HepG2 (cell line): Measurements from ENCODE around the gene DSTN. TPM values are rescaled to one million over a fixed set of nuclear protein-coding genes. Genes with fewer than 3 reads are reported as not detected.
A peak's percentile ranks its signal among the peaks of the same experiment; 100 is the strongest.

Experiments
- KLF16 ChIP-seq, 2 experiments: sonication (generic) in 1 of 2; formaldehyde crosslinking in 1 of 2; IDR thresholded peaks; 2 replicates each; pipeline versions ENCODE4 v1.6.1 to v1.8.0; 2016 to 2023; ENCODE audit warnings: missing genetic modification reagents in 2 of 2, missing compliant biosample characterization in 1 of 2
- MEIS1 ChIP-seq: sonication (generic); formaldehyde crosslinking; IDR thresholded peaks from 2 replicates; pipeline ENCODE4 v1.9.0; 2021; ENCODE audit warnings: mild to moderate bottlenecking, missing genetic modification reagents, moderate library complexity, borderline replicate concordance
- PAF1 ChIP-seq: IDR thresholded peaks from 2 replicates; pipeline ENCODE4 v1.6.1; 2016; ENCODE audit warnings: missing genetic modification reagents, missing compliant biosample characterization
- PHF21A ChIP-seq: sonication (generic); formaldehyde crosslinking; IDR thresholded peaks from 2 replicates; pipeline ENCODE4 v1.5.0; 2020; ENCODE audit warnings: mild to moderate bottlenecking, missing genetic modification reagents
- ZFP41 ChIP-seq: sonication (generic); formaldehyde crosslinking; IDR thresholded peaks from 2 replicates; pipeline ENCODE4 v1.4.0; 2020; ENCODE audit warnings: mild to moderate bottlenecking, missing genetic modification reagents, borderline replicate concordance
- polyA plus RNA-seq, 8 experiments: library from polyadenylated mRNA; depleted of rRNA in 3 of 8; stranded (reverse) in 7 of 8; unstranded in 1 of 8; fragments of >200 nt; fragmentation: Illumina TruSeq in 4 of 8; extraction: Trizol in 4 of 8; gene quantifications; 2 replicates each; pipeline versions ENCODE4 v1.2.1 to v1.2.3, GENCODE V29; 2011 to 2016; ENCODE audit warnings: low read depth in 4 of 8, missing spikeins in 1 of 8, mixed read lengths in 1 of 8; ENCODE audit not compliant: insufficient read depth in 1 of 8
- total RNA-seq, 5 experiments: library from RNA; depleted of rRNA; stranded (reverse); fragments of >200 nt; fragmentation: Illumina TruSeq; extraction: Trizol; gene quantifications; 2 replicates each; pipeline ENCODE4 v1.2.3, GENCODE V29; 2016; ENCODE audit warnings: low read depth in 1 of 5
- TF ChIP-seq, protein P1 (sequence below): IDR thresholded peaks from 2 replicates; pipeline ENCODE4 v1.6.1; 2012; ENCODE audit warnings: low read length, improper control_type of control experiment
- TF ChIP-seq, protein P2 (sequence below): sonication (generic); formaldehyde crosslinking; IDR thresholded peaks from 2 replicates; pipeline ENCODE4 v1.4.0; 2020; ENCODE audit warnings: missing genetic modification reagents
- TF ChIP-seq, protein P3 (sequence below): sonication (generic); formaldehyde crosslinking; conservative IDR thresholded peaks from 2 replicates; pipeline ENCODE4 v1.8.0; 2022; ENCODE audit warnings: missing genetic modification reagents
- TF ChIP-seq, protein P4 (sequence below): conservative IDR thresholded peaks from 2 replicates; pipeline ENCODE4 v1.6.1; 2018; ENCODE audit warnings: missing genetic modification reagents
- TF ChIP-seq, protein P5 (sequence below), 2 experiments: sonication (generic) in 1 of 2; formaldehyde crosslinking in 1 of 2; IDR thresholded peaks; 2 replicates each; pipeline versions ENCODE4 v1.6.1 to v1.9.0; 2014 to 2022; ENCODE audit warnings: antibody characterized with exemption in 1 of 2, borderline replicate concordance in 1 of 2, inconsistent platforms in 1 of 2, low read depth in 1 of 2, missing genetic modification reagents in 1 of 2

Gene DSTN
- total and polyA plus RNA-seq, 2 of the 13 experiments (the other 11 are each of a cell fraction or from before 2014, with no cell fraction given) = 27.6 to 106 TPM

DNA sequence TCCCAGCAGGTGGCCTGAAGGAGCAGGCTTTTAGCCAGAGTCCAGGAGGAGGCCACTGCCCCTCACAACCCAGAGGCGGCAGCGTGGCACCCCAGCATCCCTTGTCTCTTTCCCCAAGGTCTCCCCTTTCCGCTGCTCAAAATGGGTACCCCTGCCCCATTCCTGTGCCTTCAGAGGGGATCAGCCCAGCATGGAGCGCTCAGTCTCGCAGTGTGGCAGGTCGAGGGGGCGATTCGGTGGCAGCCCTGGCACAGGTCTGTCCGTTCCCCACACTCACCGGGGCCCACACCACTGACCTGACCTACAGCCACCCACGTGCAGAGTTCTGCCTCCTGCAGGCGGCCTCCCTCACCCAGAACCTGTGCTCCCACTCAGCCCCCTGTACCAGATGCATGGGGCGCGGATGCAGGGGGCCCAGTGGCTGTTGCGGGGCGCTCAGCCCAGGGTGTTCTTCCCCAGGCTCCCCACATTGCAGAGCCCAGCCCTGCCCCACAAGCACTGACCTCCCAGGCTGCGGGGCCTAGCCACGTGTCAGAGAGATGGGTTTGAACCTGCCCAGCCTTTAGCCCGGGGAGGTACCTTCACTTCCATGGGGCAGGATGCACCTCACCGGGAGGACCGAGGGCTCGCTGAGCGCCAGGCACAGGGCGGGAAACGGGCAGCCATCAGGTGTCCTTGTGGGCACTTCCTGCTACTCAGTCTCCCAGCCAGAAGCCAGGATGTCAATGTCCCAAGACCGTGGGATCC is 41.8 kb downstream of the DSTN start (continued):
- TF ChIP-seq, protein P1, sequence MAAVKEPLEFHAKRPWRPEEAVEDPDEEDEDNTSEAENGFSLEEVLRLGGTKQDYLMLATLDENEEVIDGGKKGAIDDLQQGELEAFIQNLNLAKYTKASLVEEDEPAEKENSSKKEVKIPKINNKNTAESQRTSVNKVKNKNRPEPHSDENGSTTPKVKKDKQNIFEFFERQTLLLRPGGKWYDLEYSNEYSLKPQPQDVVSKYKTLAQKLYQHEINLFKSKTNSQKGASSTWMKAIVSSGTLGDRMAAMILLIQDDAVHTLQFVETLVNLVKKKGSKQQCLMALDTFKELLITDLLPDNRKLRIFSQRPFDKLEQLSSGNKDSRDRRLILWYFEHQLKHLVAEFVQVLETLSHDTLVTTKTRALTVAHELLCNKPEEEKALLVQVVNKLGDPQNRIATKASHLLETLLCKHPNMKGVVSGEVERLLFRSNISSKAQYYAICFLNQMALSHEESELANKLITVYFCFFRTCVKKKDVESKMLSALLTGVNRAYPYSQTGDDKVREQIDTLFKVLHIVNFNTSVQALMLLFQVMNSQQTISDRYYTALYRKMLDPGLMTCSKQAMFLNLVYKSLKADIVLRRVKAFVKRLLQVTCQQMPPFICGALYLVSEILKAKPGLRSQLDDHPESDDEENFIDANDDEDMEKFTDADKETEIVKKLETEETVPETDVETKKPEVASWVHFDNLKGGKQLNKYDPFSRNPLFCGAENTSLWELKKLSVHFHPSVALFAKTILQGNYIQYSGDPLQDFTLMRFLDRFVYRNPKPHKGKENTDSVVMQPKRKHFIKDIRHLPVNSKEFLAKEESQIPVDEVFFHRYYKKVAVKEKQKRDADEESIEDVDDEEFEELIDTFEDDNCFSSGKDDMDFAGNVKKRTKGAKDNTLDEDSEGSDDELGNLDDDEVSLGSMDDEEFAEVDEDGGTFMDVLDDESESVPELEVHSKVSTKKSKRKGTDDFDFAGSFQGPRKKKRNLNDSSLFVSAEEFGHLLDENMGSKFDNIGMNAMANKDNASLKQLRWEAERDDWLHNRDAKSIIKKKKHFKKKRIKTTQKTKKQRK = no peak
- TF ChIP-seq, protein P2, sequence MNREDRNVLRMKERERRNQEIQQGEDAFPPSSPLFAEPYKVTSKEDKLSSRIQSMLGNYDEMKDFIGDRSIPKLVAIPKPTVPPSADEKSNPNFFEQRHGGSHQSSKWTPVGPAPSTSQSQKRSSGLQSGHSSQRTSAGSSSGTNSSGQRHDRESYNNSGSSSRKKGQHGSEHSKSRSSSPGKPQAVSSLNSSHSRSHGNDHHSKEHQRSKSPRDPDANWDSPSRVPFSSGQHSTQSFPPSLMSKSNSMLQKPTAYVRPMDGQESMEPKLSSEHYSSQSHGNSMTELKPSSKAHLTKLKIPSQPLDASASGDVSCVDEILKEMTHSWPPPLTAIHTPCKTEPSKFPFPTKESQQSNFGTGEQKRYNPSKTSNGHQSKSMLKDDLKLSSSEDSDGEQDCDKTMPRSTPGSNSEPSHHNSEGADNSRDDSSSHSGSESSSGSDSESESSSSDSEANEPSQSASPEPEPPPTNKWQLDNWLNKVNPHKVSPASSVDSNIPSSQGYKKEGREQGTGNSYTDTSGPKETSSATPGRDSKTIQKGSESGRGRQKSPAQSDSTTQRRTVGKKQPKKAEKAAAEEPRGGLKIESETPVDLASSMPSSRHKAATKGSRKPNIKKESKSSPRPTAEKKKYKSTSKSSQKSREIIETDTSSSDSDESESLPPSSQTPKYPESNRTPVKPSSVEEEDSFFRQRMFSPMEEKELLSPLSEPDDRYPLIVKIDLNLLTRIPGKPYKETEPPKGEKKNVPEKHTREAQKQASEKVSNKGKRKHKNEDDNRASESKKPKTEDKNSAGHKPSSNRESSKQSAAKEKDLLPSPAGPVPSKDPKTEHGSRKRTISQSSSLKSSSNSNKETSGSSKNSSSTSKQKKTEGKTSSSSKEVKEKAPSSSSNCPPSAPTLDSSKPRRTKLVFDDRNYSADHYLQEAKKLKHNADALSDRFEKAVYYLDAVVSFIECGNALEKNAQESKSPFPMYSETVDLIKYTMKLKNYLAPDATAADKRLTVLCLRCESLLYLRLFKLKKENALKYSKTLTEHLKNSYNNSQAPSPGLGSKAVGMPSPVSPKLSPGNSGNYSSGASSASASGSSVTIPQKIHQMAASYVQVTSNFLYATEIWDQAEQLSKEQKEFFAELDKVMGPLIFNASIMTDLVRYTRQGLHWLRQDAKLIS = no peak
- TF ChIP-seq KLF16 (CRISPR knock-in tag; IDR thresholded peaks at IDR 0.05) (peak in 1 of 2 experiments; percentile 17; a peak in 1 of 4 replicates), ZFP41 (CRISPR knock-in tag) (no peak), PAF1 (CRISPR knock-in tag) (no peak; the same call in 1 of the 2 replicates), MEIS1 (CRISPR knock-in tag) (no peak; the same call in 1 of the 2 replicates), PHF21A (CRISPR knock-in tag) (no peak)
- TF ChIP-seq, protein P3, sequence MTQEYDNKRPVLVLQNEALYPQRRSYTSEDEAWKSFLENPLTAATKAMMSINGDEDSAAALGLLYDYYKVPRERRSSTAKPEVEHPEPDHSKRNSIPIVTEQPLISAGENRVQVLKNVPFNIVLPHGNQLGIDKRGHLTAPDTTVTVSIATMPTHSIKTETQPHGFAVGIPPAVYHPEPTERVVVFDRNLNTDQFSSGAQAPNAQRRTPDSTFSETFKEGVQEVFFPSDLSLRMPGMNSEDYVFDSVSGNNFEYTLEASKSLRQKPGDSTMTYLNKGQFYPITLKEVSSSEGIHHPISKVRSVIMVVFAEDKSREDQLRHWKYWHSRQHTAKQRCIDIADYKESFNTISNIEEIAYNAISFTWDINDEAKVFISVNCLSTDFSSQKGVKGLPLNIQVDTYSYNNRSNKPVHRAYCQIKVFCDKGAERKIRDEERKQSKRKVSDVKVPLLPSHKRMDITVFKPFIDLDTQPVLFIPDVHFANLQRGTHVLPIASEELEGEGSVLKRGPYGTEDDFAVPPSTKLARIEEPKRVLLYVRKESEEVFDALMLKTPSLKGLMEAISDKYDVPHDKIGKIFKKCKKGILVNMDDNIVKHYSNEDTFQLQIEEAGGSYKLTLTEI (CRISPR knock-in tag) = no peak
- TF ChIP-seq, protein P4, sequence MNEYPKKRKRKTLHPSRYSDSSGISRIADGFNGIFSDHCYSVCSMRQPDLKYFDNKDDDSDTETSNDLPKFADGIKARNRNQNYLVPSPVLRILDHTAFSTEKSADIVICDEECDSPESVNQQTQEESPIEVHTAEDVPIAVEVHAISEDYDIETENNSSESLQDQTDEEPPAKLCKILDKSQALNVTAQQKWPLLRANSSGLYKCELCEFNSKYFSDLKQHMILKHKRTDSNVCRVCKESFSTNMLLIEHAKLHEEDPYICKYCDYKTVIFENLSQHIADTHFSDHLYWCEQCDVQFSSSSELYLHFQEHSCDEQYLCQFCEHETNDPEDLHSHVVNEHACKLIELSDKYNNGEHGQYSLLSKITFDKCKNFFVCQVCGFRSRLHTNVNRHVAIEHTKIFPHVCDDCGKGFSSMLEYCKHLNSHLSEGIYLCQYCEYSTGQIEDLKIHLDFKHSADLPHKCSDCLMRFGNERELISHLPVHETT (CRISPR knock-in tag) = no peak
- TF ChIP-seq, protein P5, sequence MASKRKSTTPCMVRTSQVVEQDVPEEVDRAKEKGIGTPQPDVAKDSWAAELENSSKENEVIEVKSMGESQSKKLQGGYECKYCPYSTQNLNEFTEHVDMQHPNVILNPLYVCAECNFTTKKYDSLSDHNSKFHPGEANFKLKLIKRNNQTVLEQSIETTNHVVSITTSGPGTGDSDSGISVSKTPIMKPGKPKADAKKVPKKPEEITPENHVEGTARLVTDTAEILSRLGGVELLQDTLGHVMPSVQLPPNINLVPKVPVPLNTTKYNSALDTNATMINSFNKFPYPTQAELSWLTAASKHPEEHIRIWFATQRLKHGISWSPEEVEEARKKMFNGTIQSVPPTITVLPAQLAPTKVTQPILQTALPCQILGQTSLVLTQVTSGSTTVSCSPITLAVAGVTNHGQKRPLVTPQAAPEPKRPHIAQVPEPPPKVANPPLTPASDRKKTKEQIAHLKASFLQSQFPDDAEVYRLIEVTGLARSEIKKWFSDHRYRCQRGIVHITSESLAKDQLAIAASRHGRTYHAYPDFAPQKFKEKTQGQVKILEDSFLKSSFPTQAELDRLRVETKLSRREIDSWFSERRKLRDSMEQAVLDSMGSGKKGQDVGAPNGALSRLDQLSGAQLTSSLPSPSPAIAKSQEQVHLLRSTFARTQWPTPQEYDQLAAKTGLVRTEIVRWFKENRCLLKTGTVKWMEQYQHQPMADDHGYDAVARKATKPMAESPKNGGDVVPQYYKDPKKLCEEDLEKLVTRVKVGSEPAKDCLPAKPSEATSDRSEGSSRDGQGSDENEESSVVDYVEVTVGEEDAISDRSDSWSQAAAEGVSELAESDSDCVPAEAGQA (IDR thresholded peaks at IDR 0.05; ENCODE audit: low read depth) = no peak
- TF ChIP-seq, protein P5 (CRISPR knock-in tag; IDR thresholded peaks at IDR 0.05; ENCODE audit: borderline replicate concordance) = no peak
